ENCODE results near the gene ASZ1.

Gene ASZ1

GRCh38 chr7:117362294-117362888 is 64.9 kb downstream of the ASZ1 start:
- DNase-seq (ENCODE audit: low read depth in 1 of 2, low spot score in 1 of 2) = no peak
- no peak for TF ChIP-seq CTCF (IDR thresholded peaks at IDR 0.05; ENCODE audit: insufficient read depth, low read length)
- TF ChIP-seq GABPA (IDR thresholded peaks at IDR 0.05; ENCODE audit: low read depth) = no peak
- TF ChIP-seq REST (IDR thresholded peaks at IDR 0.05; ENCODE audit: insufficient replicate concordance, low read depth) = no peak
- TF ChIP-seq POLR2AphosphoS5 (IDR thresholded peaks at IDR 0.05; ENCODE audit: low read depth) = no peak
- no peak for TF ChIP-seq SPI1 (IDR thresholded peaks at IDR 0.05; ENCODE audit: borderline replicate concordance, low read depth)
- no peak overlapping the region for H3K4me3 ChIP-seq (replicated peaks; ENCODE audit: insufficient read depth, low read length)
- H3K27me3 ChIP-seq (ENCODE audit: insufficient read depth, poor library complexity, severe bottlenecking) = peaks cover 4% of the 10 kb centered on the region
- no peak overlapping the region for H3K27ac ChIP-seq (replicated peaks)

- no peak for DNase-seq (ENCODE audit: low read depth in 1 of 2, low spot score in 1 of 2)
- H3K27me3 ChIP-seq (ENCODE audit: insufficient read depth, poor library complexity, severe bottlenecking) = no peaks in the 10 kb centered on the region
- no peak overlapping the region for H3K4me3 ChIP-seq (replicated peaks; ENCODE audit: insufficient read depth, low read length)
- TF ChIP-seq REST (IDR thresholded peaks at IDR 0.05; ENCODE audit: insufficient replicate concordance, low read depth) (no peak), POLR2AphosphoS5 (IDR thresholded peaks at IDR 0.05; ENCODE audit: low read depth) (no peak), CTCF (IDR thresholded peaks at IDR 0.05; ENCODE audit: insufficient read depth, low read length) (no peak), GABPA (IDR thresholded peaks at IDR 0.05; ENCODE audit: low read depth) (no peak), SPI1 (IDR thresholded peaks at IDR 0.05; ENCODE audit: borderline replicate concordance, low read depth) (no peak)
- H3K27ac ChIP-seq (replicated peaks) = no peak overlapping the region
Measured at GRCh38 chr7:117350027-117350426, 77.3 kb downstream of the ASZ1 start.

- Histone ChIP-seq H3K27me3 (ENCODE audit: insufficient read depth, poor library complexity, severe bottlenecking) (no peaks in the 10 kb centered on the region), H3K4me3 (replicated peaks; ENCODE audit: insufficient read depth, low read length) (no peak overlapping the region), H3K27ac (replicated peaks) (no peak overlapping the region)
- TF ChIP-seq SPI1 (IDR thresholded peaks at IDR 0.05; ENCODE audit: borderline replicate concordance, low read depth) (no peak), CTCF (IDR thresholded peaks at IDR 0.05; ENCODE audit: insufficient read depth, low read length) (no peak), GABPA (IDR thresholded peaks at IDR 0.05; ENCODE audit: low read depth) (no peak), POLR2AphosphoS5 (IDR thresholded peaks at IDR 0.05; ENCODE audit: low read depth) (no peak), REST (IDR thresholded peaks at IDR 0.05; ENCODE audit: insufficient replicate concordance, low read depth) (no peak)
- DNase-seq (ENCODE audit: low read depth in 1 of 2, low spot score in 1 of 2) = no peak
Measured at GRCh38 chr7:117349570-117349969, 77.7 kb downstream of the ASZ1 start.

Measured in HL-60 (cell line).